HAP-1 (cell line): Measurements from ENCODE around the gene MAP3K5.
"Not testable (repeated sequence)": the region's sequence is repeated elsewhere in the genome, so short reads cannot be mapped to it uniquely, and the experiment has no call there.

Source experiments
- DNase-seq, 2 experiments: peaks; one replicate each; pipeline ENCODE4 v3.0.0-alpha.2; 2016 to 2020; ENCODE audit warnings: low spot score in 2 of 2
- H3K27me3 ChIP-seq: fragments of 250-450 bp; sonication (Bioruptor Pico); 2 replicates; pipeline ENCODE4 v1.5.1; 2020; ENCODE audit warnings: low read depth, mild to moderate bottlenecking, moderate library complexity
- H3K36me3 ChIP-seq: fragments of 250-450 bp; sonication (Bioruptor Pico); replicated peaks from 2 replicates; pipeline ENCODE4 v1.5.1; 2020; ENCODE audit warnings: mild to moderate bottlenecking
- H3K4me1 ChIP-seq: fragments of 250-450 bp; sonication (Bioruptor Pico); 2 replicates; pipeline ENCODE4 v1.5.1; 2020; ENCODE audit warnings: mild to moderate bottlenecking
- H3K4me3 ChIP-seq: fragments of 250-450 bp; sonication (Bioruptor Pico); 2 replicates; pipeline ENCODE4 v1.5.1; 2020; ENCODE audit warnings: mild to moderate bottlenecking, moderate library complexity
- H3K9me3 ChIP-seq: fragments of 250-450 bp; sonication (Bioruptor Pico); 2 replicates; pipeline ENCODE4 v1.5.1; 2020; ENCODE audit warnings: mild to moderate bottlenecking, moderate library complexity
- in situ Hi-C: fragments of 300-500 bp; cut with MboI; formaldehyde crosslinking; loops from 3 replicates; pipeline ENCODE4 v1.14.3; 2020; ENCODE audit warnings: low sequenced_read_pairs, inconsistent platforms, mixed read lengths

MAP3K5 gene

DNA sequence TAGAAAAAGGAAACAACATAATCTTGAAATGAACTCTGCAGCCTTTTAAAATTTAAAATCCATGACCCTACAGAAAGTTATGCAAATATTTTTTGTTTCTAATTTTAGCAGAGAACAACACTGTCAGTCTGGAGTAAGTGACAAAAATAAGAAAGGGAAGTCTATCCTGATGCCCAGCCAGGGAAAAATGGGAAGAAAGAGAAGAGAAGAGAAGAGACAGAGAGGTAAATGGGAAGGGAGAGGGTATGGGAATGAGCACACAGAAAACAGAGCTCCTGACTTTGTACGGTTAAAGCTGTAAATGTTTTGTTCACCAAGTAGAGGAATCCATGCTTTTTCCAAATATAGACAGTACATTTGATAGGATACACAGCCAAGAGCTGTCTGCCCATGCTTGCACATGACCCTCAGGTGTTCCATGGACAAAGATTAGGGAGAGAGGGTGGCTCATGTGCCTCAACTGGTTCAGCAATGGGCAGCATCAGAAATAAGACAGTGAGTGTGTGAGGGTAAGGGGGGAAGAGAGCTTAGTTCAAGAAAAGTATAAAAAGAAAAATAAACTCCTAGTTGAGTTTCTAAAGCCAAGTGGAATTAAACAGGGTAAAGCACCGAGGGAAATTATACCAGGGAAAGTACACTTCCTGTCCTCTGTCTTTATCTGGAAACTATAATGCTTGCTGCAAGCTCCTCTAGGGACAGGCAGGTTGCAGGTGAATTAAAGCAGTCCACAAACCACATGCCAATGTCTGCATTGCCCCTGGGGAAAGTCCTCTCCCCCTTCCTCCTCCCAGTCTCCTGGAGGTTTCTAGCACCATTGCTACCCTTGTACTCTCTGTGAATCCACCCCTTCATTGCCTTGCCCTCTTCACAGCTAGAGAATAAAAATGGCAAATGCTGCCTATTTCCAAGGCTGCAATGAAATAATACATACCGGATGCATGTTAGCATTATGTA is 30.0 kb downstream of the MAP3K5 start:
- Histone ChIP-seq H3K9me3 (no peaks in the 10 kb centered on the region), H3K27me3 (no peaks in the 10 kb centered on the region), H3K4me1 (peaks cover 22% of the 10 kb centered on the region), H3K4me3 (no peak overlapping the region), H3K36me3 (no peaks in the 10 kb centered on the region)
- no peak for DNase-seq
- in situ Hi-C loops: no loop called here

DNA sequence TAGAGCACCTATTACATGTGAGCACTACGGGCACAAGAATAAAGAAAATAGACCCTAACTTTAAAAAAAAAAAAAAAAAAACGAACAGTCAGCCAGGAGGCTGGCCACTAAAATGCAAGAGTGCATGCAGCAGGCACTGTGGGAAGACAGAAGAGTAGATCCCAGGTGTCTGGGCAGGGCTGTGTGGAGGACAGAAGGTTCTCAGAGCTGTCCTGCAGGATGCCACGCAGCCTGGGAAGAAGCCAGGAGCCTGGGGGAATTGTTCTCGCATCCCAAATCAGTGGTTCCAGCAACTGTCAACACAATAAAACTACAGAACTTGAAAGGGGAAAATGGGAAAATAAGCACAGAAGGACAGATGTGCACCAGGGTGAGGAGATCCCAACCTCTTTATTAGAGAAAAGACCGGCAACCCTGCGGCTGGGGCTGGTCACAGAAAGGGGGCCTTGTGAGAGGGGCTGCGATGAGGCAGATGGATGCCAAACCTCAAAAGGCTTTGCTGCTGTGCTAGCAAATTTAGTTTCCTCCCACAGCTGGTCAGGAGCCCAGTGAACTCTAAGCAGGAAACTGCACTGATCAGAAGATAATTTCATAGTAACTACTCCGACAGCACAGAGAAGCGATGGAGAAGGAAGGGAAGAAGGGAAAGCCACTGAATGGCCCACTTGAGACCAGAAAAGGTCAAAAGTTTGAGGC is 30.9 kb downstream of the MAP3K5 start:
- no peak overlapping the region for H3K4me3 ChIP-seq
- in situ Hi-C loops: no loop called here
- H3K36me3 ChIP-seq: no peaks in the 10 kb centered on the region
- peaks cover 21% of the 10 kb centered on the region for H3K4me1 ChIP-seq
- H3K9me3 ChIP-seq: no peaks in the 10 kb centered on the region
- H3K27me3 ChIP-seq: no peaks in the 10 kb centered on the region
- no peak for DNase-seq

- in situ Hi-C loops, H3K36me3 ChIP-seq, H3K9me3 ChIP-seq, H3K27me3 ChIP-seq, H3K4me3 ChIP-seq, DNase-seq: not testable (repeated sequence)
- H3K4me1 ChIP-seq: peaks cover 21% of the 10 kb centered on the region
Measured at GRCh38 chr6:136760781-136761180, 31.5 kb downstream of the MAP3K5 start.

DNA sequence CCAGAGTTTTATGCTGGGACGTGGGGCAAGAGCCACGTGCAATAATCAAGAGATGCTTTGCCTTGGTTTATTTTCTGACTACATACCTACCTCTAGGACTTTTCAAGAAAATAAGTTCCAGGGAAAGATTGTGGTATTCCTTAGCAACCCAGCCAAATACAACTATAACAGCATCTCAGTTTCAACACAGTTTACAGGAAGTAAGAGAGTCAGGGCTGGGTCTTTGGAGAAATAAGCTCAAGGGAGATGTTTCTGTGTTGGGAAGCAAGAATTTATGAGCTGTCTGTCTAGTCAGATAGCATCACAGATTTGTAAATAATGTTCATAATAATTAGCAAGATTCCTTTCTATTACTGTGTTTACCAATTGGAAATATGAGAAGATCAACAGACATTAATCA is 35.1 kb downstream of the MAP3K5 start:
- H3K27me3 ChIP-seq: no peaks in the 10 kb centered on the region
- no peak for DNase-seq
- in situ Hi-C loops: no loop called here
- H3K9me3 ChIP-seq: no peaks in the 10 kb centered on the region
- H3K36me3 ChIP-seq: no peaks in the 10 kb centered on the region
- peaks cover 13% of the 10 kb centered on the region for H3K4me1 ChIP-seq
- no peak overlapping the region for H3K4me3 ChIP-seq

- DNase-seq: no peak
- no peak overlapping the region for H3K4me3 ChIP-seq
- no peaks in the 10 kb centered on the region; the same call in 1 of the 2 replicates for H3K4me1 ChIP-seq
- no peaks in the 10 kb centered on the region for H3K9me3 ChIP-seq
- H3K27me3 ChIP-seq: no peaks in the 10 kb centered on the region
- no peaks in the 10 kb centered on the region for H3K36me3 ChIP-seq
- in situ Hi-C loops: no loop called here
Measured at GRCh38 chr6:136754820-136755219, 37.5 kb downstream of the MAP3K5 start.

DNA sequence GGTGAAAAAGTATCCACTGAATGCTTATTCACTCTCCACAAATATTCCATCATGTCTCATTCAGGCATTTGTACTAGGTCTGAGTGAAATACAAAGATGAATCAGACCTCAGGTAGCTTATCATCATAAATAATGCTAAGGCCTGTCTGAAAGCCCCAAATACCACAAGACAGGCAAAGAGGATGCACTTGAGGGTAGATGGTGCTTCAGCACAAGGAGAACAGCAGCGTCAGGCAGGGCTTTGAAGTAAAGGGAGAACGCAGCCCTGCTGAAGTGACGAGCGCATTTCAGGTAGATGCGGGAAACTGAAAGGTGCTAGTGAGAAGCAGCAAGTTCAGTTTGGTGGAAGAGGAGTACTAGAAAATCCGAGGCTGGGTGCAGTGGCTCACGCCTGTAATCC is 38.7 kb downstream of the MAP3K5 start:
- Histone ChIP-seq H3K9me3 (no peaks in the 10 kb centered on the region), H3K4me3 (no peak overlapping the region), H3K4me1 (no peaks in the 10 kb centered on the region; the same call in 1 of the 2 replicates), H3K36me3 (no peaks in the 10 kb centered on the region), H3K27me3 (no peaks in the 10 kb centered on the region)
- in situ Hi-C loops: no loop called here
- no peak for DNase-seq

GRCh38 chr6:136752554-136752953 is 39.7 kb downstream of the MAP3K5 start:
- no peaks in the 10 kb centered on the region for H3K27me3 ChIP-seq
- no peak for DNase-seq
- H3K36me3 ChIP-seq: no peaks in the 10 kb centered on the region
- H3K9me3 ChIP-seq: no peaks in the 10 kb centered on the region
- H3K4me1 ChIP-seq: no peaks in the 10 kb centered on the region; the same call in 1 of the 2 replicates
- in situ Hi-C loops: no loop called here
- H3K4me3 ChIP-seq: no peak overlapping the region

DNA sequence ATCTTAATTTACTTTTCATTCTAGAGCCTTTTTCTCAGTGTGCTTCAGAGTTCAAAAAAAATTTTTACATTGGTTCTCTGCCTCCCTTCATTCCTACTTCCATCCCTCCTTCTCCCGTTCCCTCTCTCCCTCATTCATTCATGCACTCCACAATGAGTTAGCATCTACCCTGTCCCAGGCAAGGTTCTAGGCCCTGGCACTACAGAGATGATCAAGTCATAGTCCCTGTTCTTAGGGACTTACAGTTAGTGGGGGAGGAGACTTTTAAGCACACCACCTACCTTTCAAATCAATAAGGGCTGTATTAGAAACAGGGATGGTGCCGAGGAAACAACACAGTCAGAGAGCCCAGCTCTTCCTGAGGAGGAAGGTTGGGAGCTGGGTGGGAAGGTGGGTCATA is 40.3 kb downstream of the MAP3K5 start:
- Histone ChIP-seq H3K36me3 (no peaks in the 10 kb centered on the region), H3K27me3 (no peaks in the 10 kb centered on the region), H3K4me3 (no peak overlapping the region), H3K4me1 (no peaks in the 10 kb centered on the region; the same call in 1 of the 2 replicates), H3K9me3 (no peaks in the 10 kb centered on the region)
- in situ Hi-C loops: no loop called here
- DNase-seq: no peak

- in situ Hi-C loops: no loop called here
- H3K9me3 ChIP-seq: no peaks in the 10 kb centered on the region
- H3K4me1 ChIP-seq: peaks cover 4% of the 10 kb centered on the region
- no peaks in the 10 kb centered on the region for H3K36me3 ChIP-seq
- no peaks in the 10 kb centered on the region for H3K27me3 ChIP-seq
- no peak overlapping the region for H3K4me3 ChIP-seq
- DNase-seq: no peak
Measured at GRCh38 chr6:136751522-136751956, 40.7 kb downstream of the MAP3K5 start.

DNA sequence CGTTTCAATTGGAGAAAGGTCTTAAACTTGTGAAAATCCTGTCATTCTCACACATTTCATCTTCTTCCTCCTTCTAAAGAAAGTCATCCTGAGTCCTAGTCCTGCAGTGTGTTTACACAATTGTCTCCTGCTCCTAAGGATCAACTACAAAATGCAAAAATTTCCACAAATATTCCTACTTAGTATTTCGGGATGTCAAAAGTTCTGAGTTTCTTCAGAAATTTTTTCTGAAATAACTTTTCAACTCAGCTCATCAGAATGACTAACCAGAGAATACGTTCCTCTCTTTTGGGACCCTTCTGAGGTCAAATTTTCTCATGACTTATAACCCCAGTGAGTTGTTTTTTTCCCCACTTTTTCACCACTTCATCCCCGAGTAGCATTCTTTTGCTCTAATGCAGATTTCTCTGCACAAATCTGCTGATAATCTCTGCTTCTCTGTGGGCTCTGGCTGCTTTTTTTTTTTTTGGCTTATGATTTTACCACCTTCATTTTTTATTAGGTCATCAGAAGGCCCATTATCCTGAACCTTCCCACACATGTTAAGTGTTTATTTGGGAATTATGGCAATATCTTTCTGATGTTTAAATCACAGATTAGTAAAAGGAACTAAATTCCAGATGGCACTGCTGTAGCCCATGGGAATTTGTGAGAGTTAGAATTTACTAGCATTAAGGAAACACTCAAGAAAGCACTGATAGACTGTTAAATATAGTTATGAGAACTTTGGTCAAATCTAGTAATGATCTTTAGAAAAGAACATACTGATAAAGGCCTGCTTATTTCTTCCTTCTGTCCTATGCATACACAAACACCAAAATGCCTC is 41.4 kb downstream of the MAP3K5 start:
- H3K27me3 ChIP-seq: no peaks in the 10 kb centered on the region
- no peaks in the 10 kb centered on the region for H3K36me3 ChIP-seq
- H3K4me1 ChIP-seq: peaks cover 10% of the 10 kb centered on the region
- in situ Hi-C loops: no loop called here
- no peaks in the 10 kb centered on the region for H3K9me3 ChIP-seq
- DNase-seq: no peak
- H3K4me3 ChIP-seq: no peak overlapping the region

DNA sequence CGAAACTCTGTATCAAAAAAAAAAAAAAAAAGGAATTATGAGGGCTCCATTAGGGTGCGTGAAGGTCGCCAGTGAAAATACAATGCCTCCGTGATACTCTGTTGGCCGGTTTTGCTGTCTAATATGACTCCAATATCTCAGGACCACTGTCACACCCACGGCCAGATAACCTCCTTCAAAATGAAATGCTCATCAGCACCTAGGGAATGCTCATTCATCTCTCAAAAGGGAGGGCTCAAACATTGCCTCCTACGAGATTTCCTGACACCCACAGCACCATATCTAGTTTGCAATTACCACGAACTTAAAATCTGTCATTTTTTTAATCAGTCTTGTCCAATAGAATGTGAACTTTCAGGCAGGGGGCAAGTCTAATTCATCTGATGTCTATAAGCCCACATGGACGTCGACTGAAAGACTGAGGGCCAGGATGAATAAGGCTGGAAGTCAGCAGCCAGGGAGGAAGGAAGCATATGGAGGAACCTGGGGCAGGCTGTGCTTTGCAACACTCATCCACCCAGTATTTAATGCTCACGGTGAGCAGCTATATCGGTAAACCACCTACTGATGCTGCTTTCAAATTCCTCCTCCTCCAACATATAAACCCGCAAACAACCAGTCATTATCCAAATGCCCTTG is 42.8 kb downstream of the MAP3K5 start:
- Histone ChIP-seq H3K4me3 (no peak overlapping the region), H3K9me3 (no peaks in the 10 kb centered on the region), H3K4me1 (peaks cover 10% of the 10 kb centered on the region), H3K36me3 (no peaks in the 10 kb centered on the region), H3K27me3 (no peaks in the 10 kb centered on the region)
- no peak for DNase-seq
- in situ Hi-C loops: no loop called here

- H3K4me3 ChIP-seq: no peak overlapping the region
- DNase-seq: no peak
- no peaks in the 10 kb centered on the region for H3K36me3 ChIP-seq
- no peaks in the 10 kb centered on the region for H3K9me3 ChIP-seq
- H3K27me3 ChIP-seq: no peaks in the 10 kb centered on the region
- in situ Hi-C loops: no loop called here
- peaks cover 10% of the 10 kb centered on the region for H3K4me1 ChIP-seq
Measured at GRCh38 chr6:136747507-136747906, 44.8 kb downstream of the MAP3K5 start.

DNA sequence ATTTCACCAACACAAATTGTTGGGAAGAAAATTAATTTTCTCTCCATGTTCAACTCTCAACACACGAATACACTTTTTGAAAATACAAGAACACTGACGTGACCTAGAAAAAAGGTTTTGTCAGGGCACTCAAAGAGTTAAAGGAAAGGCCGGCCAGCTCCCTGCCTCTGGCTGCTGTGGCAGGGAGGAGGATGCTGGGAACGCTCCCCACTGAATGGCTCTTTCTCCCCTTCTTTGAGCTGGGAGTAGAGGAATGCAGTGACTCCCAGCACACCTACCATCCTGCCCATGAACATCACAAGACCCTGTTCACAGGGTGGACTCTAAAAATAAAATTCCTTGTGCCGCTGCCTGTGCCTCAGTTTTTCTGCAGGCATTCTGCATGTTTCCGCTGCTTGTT is 47.0 kb downstream of the MAP3K5 start:
- Histone ChIP-seq H3K4me3 (no peak overlapping the region), H3K9me3 (no peaks in the 10 kb centered on the region), H3K4me1 (peaks cover 19% of the 10 kb centered on the region), H3K27me3 (no peaks in the 10 kb centered on the region), H3K36me3 (no peaks in the 10 kb centered on the region)
- in situ Hi-C loops: no loop called here
- DNase-seq: no peak
